Renal cortex interstitium (tissue), 11 donors: ENCODE measurements around the gene MAP7. TPM values are rescaled to one million over a fixed set of nuclear protein-coding genes. Genes with fewer than 3 reads are reported as not detected.
"Not testable (repeated sequence)": the region's sequence is repeated elsewhere in the genome, so short reads cannot be mapped to it uniquely, and the experiment has no call there.

ENCODE experiments used
- DNase-seq, 11 donors: peaks; one replicate each; pipeline ENCODE4 v3.0.0-alpha.2; 2013; ENCODE audit warnings: low read depth in 9 of 11, low spot score in 4 of 11; ENCODE audit errors: extremely low read depth in 1 of 11
- polyA plus RNA-seq, 3 donors: library from polyadenylated mRNA; unstranded; fragments of 120-200 nt; gene quantifications; one replicate each; pipeline ENCODE4 v1.2.1, GENCODE V29; 2013; ENCODE audit not compliant: insufficient read length in 3 of 3

MAP7 gene
- polyA plus RNA-seq, 3 donors = 32.4 to 45.4 (median 32.5) TPM

DNA sequence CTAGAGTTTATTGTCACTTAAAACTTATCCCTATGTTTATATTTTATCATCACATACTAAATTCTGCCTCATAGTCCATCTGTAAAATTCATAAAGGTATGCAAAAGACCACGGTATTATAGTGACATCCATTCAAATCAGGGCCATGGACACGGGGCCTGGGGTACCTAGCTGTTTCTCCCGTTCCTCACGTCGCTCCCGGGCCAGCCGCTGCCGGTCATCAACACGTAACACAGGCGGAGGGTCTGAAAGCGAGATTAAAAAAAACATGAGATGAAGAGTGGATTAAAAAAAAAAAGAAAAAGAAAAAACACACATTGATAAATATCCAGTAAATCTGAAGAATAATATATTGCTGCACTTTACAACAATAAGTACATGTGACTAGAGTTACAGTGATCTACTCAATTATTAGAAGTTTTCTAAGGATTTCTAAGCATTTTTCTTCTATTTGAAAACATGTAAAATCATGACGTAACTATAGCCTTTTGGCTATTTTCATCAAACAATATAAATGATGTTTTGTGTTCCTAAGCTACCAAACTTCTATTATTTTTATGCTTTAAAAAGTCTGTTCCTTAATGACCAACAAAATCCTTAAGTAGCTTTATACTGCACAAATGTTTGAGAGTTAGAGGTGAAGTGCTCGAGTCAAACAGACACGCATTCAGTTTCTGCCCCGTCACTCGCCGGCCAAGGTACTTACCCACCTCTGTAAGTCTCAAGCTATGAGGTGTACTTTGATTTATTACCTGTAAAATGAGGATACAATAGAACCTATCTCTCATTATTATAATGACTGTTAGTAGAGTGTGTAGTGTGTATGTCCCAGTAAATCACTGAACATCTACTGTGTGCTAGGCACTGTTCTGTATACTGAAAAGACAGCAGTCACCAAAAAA is 138.5 kb downstream of the MAP7 start:
- no peak for DNase-seq

GRCh38 chr6:136411025-136411325 is 139.2 kb downstream of the MAP7 start:
- DNase-seq = no peak

- no peak for DNase-seq
These were observed 139.8 kb downstream of the MAP7 start for GRCh38 chr6:136410201-136411024.

DNA sequence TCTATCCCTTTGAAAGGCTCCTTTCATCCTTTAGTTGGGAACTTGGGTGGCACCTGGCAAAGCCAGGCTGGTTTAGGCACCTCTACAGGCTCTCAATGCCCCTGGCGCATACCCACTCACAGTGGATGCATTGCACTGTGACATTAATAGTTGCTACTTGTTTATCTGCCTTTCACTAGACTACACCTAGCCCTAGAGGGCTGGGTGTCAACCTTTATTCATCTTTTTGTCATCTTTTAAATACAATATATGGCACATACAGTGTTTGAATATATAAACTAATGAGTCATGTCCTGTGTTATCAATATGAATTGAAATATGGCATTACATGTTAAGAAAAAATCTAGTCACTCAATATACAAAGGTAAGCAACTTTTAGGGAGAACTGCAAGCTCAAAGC is 140.6 kb downstream of the MAP7 start:
- no peak for DNase-seq

- DNase-seq = no peak
These were observed 142.0 kb downstream of the MAP7 start for GRCh38 chr6:136408204-136408603.

DNA sequence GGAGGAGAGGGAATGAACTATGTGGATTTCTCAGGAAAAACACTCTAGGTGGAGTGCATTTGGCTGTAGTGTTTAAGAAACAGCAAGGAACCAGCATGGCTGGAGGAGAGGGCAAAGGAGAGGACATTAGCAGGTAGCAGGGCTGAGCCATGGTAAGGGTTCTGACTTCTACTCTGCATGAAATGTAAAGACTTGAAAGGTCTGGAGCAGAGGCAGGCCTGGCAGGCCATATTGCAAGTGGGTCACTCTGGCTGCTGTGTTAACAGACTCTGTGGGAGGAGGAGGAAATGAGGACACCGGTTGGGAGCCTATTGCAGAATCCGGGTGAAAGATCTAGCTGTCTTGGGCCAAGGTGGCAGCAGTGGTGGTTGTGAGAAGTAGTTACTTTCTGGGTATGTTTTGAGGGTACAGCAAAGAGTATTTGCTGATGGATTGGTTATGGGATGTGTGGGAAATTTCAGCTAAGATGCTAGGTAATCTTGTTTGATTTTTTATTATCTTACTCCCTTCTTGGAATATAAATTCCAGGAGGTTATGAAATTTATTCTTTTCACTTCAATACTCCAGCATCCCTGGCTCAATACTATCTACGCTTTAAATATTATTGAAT is 144.7 kb downstream of the MAP7 start:
- no peak for DNase-seq

DNA sequence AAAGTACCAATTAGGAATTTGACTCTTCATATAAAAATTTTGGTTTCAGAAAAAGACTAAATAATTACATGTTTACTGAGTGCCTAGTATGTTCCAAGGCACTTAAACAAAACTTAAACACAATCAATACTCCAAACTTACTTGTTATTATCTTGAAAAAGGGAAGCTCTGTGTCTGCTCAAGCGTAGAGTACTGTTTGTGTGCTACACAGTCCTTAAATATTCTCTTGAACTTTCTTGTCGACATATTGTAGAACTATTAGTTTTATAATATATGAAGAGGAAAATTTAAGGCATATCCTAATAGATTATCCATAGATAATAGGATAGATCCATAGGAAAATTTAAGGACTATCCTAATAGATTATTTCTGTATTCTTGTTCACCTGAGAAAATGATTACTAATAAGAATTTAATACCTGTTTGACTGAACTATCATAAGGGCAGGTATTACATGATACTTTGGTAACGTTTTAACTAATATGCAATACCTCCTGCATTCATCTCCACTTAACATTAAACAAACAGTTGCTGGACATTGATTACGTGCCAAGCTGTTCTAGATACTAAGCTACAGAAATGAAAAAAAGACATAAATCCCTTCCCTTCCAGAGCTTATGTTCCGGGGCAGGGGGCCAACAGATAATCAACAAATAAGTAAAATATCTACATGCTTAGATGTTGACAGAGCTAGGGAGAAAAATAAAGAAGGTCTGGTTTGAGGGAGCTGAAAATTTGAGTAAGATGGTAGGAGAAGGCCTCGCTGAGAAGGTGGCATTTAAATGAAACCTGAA is 145.4 kb downstream of the MAP7 start:
- no peak for DNase-seq

- DNase-seq = no peak
These were observed 146.2 kb downstream of the MAP7 start for GRCh38 chr6:136404007-136404406.

DNA sequence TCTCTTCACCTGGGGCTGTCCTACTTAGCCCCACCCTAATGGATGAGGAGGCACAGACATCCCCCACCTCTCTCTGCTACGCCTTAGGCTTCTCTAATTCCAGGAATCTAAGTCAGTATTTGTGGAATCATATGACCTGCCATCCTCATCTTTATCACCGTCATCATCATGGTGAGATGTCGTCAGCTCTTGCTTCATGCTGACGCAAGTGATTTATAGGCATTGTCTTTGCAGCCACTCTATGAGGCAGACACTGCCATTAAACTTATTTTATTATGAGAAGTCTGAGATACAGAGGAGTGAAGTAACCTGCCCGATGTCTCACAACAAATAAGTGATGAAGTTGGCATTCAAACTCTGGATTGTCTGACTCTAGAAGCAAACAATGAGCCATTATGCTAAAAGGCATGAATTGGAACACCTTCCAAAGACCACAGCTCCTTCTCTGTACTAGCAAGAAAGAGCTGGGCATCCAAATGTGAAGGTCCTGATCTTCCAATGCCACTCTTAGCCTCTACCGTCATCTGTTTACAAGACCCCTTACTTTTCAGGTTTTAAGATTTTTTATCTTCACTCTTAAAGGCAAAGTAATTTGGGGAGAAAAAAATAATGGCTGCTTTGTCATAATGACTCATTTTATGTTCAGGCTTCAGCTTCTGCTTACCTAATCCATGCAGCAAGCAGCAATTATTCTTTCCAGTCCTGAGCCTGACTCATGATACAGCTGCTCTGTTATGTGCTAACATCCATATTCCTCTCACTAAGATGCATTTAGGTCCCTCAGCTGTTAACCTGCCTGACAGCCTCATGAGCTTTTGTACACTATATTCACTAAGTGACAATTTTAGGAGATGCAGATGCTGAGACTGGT is 146.9 kb downstream of the MAP7 start:
- no peak for DNase-seq

DNA sequence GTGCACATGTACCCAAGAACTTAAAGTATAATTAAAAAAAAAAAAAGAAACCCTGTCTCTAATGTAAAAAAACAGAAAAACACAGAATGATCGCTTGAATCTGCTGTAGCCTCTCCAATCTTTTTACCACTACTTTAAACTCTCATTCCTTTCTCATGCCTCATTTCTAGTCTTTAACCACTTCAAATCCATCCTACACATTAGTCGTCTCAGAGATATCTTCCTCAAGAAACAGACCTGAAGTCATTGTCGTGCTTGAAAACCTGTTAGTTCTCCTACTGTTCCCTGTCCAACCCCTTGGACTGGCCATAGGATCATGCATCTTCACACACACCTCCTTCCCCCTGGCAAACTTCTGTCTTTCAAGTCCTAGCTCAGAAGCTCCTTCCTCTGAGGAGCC is 148.5 kb downstream of the MAP7 start:
- DNase-seq = no peak

GRCh38 chr6:136401236-136401635 is 149.0 kb downstream of the MAP7 start:
- DNase-seq = not testable (repeated sequence)

- DNase-seq = no peak
These were observed 151.8 kb downstream of the MAP7 start for GRCh38 chr6:136398453-136398852.

- no peak for DNase-seq
These were observed 153.3 kb downstream of the MAP7 start for GRCh38 chr6:136396908-136397307.

GRCh38 chr6:136390959-136391358 is 159.3 kb downstream of the MAP7 start:
- not testable (repeated sequence) for DNase-seq

DNA sequence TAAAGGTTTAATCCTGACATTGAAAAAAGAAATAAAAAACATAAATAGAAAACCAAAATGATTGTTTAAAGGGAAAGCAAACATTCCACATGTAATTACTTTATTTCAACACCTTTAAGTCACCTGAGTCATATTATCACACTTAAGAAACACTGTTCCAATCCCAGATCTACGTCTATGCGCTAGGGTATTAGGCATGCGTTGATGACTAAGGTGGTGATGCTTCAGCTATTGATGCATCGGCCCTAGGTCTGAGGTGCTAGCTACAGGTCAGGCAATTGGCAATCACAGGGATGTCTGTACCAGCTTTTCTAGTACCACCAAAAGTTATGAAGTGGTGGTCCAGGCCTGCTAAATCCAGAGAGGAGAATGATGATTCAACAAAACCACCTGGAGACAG is 162.9 kb downstream of the MAP7 start:
- DNase-seq = no peak

GRCh38 chr6:136383268-136383937 is 166.8 kb downstream of the MAP7 start:
- no peak for DNase-seq

GRCh38 chr6:136382676-136383252 is 167.5 kb downstream of the MAP7 start:
- DNase-seq = no peak
